Fibroblast of pulmonary artery (primary cell): Measurements from ENCODE around the gene BMP2.

Experiments
- DNase-seq: peaks from one replicate; pipeline ENCODE4 v3.0.0-alpha.2; 2010; ENCODE audit warnings: low read depth
- H3K4me3 ChIP-seq: replicated peaks from 2 replicates; pipeline ENCODE4 v1.5.1; 2011; ENCODE audit warnings: low read depth, mild to moderate bottlenecking, control low read depth, low read length, moderate library complexity
- TF ChIP-seq, protein P1 (sequence below): IDR thresholded peaks from 2 replicates; pipeline ENCODE4 v1.5.1; 2011; ENCODE audit warnings: mild to moderate bottlenecking, control low read depth, low read length, inconsistent platforms; ENCODE audit errors: missing control alignments

Gene BMP2

DNA sequence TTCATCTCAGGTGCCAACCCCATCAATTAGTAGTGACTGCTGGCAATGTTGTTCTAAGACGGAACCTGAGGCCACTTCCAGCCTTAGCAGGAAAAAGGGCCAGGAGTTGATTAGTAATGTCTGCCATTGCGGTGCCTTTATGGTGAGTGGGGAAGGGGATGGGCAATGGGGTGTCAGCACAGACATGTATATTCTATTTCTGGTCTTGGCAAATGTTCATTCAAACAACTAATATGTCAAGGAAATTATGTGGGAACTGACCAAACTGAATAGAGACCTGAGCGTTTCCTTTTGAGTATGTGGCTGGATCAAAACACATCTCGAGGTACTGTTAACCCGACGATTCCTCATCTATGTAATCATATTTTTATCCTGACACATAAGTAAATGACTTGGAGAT, 34.6 kb upstream of the BMP2 start:
- no peak for DNase-seq
- H3K4me3 ChIP-seq = no peak overlapping the region
- TF ChIP-seq, protein P1, sequence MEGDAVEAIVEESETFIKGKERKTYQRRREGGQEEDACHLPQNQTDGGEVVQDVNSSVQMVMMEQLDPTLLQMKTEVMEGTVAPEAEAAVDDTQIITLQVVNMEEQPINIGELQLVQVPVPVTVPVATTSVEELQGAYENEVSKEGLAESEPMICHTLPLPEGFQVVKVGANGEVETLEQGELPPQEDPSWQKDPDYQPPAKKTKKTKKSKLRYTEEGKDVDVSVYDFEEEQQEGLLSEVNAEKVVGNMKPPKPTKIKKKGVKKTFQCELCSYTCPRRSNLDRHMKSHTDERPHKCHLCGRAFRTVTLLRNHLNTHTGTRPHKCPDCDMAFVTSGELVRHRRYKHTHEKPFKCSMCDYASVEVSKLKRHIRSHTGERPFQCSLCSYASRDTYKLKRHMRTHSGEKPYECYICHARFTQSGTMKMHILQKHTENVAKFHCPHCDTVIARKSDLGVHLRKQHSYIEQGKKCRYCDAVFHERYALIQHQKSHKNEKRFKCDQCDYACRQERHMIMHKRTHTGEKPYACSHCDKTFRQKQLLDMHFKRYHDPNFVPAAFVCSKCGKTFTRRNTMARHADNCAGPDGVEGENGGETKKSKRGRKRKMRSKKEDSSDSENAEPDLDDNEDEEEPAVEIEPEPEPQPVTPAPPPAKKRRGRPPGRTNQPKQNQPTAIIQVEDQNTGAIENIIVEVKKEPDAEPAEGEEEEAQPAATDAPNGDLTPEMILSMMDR = no peak

DNA sequence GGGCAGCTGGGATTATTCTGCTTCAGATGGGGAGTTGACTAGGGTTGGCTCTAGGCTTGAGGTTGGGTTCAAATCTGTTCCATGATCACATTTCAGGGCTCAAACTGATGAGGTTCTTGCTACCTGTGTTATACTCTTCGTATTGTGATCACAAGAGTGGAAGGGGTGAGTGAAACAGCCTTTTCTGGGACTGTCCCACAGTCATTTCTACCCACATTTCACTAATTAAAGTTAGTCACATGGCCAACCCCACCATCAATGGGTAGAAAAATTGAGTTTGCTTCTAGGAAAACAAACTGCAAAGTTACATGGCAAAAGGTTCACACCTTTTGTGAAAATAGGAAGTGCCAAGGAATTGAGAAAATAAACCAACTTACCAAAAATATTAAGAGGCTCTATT, 33.5 kb upstream of the BMP2 start:
- DNase-seq = no peak
- TF ChIP-seq, protein P1 = no peak
- no peak overlapping the region for H3K4me3 ChIP-seq

DNA sequence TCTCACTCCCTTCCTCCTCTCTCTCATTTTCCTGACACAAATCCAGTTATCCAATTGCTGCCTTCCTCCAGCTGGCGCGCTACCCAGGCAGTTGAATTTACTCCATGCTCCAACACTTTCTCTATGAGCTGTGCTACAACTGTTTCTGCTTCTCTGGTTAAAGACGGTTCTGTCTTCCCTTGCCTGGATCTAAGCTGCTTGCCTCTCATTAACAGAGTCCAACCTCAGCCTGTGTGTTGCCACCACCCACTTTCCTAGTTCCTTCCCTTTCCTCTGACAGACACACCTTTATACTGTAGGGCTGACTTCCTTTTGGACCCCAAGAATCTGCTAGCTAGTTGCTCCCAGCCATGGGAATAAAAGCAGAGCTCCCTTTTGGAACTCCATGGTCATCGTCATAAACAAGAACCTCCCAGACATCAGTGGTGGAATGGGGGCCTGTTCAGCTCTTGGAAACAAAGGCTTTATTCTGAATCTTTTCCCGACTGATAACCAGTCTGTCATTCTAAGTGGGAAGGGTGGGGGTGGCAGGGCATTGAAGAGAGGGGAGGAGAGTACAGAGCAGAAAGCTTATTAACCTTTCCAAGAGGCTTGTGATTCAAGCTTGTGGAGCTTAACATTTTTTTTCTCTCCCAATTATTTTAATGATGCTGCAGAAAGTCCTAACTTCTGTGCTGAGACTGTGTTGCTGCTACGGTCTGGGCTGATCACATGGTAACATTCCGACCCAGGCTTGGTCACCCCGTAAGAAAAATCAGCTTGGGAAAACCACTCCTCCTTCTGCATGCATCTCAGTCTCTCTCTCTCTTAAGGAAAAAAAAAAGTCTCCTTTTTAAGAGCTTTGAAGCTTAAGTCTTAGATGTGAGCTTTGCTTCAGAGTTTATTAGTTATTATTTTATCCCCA, 31.3 kb upstream of the BMP2 start:
- TF ChIP-seq, protein P1 = no peak
- DNase-seq = peak; percentile 4
- H3K4me3 ChIP-seq = no peak overlapping the region

DNA sequence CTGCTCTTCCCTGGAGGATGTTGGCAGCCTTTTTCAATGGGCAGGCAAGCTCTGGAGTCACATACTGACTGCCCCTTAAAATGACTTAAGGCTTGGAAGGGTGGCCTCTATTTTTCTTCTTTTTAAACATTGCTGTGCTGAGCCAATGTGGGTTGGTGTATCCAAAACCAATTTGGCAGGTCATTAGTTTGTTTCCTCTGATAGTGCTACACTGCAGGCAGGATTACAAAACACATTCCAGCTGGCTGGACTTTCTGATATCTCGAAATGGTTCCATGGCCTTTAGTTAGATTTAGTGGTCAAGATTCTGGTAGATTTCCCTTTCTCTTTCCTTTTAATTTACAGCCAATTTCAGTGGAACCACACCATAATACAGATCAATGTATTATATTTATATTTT, 28.1 kb upstream of the BMP2 start:
- DNase-seq = no peak
- no peak overlapping the region for H3K4me3 ChIP-seq
- TF ChIP-seq, protein P1 = no peak

DNA sequence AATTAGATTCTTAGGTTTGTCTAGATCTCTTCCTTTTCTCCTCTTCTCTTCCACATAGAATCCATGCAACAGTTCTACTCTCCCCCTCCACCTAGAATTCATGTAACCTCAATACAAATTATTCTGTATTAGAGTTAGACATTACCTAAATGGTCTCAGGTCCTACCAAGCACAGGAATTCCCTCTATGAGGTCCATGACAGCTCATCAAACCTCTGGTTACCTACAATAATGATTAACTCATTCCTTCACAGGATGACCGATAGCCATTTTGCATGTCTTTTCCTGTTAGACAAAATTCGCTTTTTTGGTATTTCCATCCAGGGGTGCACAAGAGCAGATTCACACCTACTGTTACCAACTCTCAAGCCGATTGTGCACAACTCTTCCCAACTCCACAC, 27.4 kb upstream of the BMP2 start:
- TF ChIP-seq, protein P1 = no peak
- no peak for DNase-seq
- no peak overlapping the region for H3K4me3 ChIP-seq

DNA sequence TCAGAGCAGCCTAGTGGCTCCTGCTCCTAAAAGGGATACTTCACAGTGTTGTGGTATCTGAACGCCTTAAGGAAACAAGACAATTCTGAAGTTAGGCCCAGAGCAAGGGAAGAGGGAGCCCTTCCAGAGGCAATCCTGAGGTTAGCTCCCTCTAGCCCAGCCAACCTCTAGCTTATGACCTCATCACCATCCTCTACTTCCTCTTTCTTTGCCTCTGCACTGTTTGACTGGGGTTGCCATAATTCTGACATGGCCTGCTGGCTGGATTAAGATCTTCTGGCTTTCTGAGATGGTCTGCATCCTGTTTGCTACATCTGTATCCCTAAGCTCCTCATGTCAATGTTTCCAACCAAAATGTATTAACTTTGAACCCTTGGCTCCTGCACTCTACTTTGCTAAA, 23.3 kb upstream of the BMP2 start:
- no peak overlapping the region for H3K4me3 ChIP-seq
- TF ChIP-seq, protein P1 = no peak
- no peak for DNase-seq

DNA sequence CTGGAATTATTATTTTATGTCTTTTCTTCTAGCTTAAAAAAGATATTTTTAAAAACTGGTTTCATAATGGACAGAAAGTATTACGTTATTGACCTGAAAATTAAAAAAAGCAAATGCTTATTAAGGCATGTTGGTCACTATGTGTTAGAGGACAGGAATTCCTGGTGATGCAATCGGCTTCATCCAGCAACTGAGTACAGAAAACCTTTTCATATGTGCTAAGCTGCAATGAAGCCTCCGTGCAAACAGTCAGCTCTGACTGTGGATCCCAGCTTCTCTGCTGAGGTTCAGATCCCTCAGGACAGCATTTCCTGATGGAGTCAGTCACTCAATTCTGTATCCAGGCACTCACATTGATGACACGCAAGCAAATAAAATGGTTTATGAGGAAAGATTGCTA, 22.7 kb upstream of the BMP2 start:
- TF ChIP-seq, protein P1 = no peak
- H3K4me3 ChIP-seq = no peak overlapping the region
- no peak for DNase-seq
